Large intestine (tissue), 3 donors: ENCODE data around the gene OXER1. TPM values are rescaled to one million over a fixed set of nuclear protein-coding genes. Genes with fewer than 3 reads are reported as not detected.

ENCODE experiments used
- DNase-seq, 2 donors: peaks; one replicate each; pipeline versions ENCODE4 v3.0.0 to v3.0.0-alpha.2; 2013
- H3K27ac ChIP-seq: one replicate; pipeline ENCODE4 v1.5.1; 2013; ENCODE audit warnings: low read length
- H3K27me3 ChIP-seq: 2 replicates; pipeline ENCODE4 v1.6.1; 2013; ENCODE audit warnings: low read length; ENCODE audit not compliant: control insufficient read depth, insufficient read depth
- H3K36me3 ChIP-seq: 2 replicates; pipeline ENCODE4 v1.6.1; 2013; ENCODE audit warnings: low read length; ENCODE audit not compliant: control insufficient read depth, insufficient read depth
- H3K4me1 ChIP-seq: one replicate; pipeline ENCODE4 v1.6.1; 2013; ENCODE audit warnings: low read length; ENCODE audit not compliant: control insufficient read depth, insufficient read depth
- H3K4me3 ChIP-seq: one replicate; pipeline ENCODE4 v1.5.1; 2013; ENCODE audit warnings: low read length
- H3K9me3 ChIP-seq: one replicate; pipeline ENCODE4 v1.6.1; 2013; ENCODE audit warnings: mild to moderate bottlenecking, low read depth, low read length, moderate library complexity; ENCODE audit not compliant: control insufficient read depth
- WGBS: methylation state at CpG from one replicate; pipeline ENCODE4 v1.1.5; 2013; ENCODE audit warnings: low lambda C conversion rate; ENCODE audit not compliant: insufficient coverage; 5-methylcytosine and 5-hydroxymethylcytosine counted together
- polyA plus RNA-seq: library from polyadenylated mRNA; unstranded; fragments of 120-200 nt; gene quantifications from one replicate; pipeline ENCODE4 v1.2.1, GENCODE V29; 2013

The OXER1 gene
- polyA plus RNA-seq, 1 donor = 12.2 TPM

DNA sequence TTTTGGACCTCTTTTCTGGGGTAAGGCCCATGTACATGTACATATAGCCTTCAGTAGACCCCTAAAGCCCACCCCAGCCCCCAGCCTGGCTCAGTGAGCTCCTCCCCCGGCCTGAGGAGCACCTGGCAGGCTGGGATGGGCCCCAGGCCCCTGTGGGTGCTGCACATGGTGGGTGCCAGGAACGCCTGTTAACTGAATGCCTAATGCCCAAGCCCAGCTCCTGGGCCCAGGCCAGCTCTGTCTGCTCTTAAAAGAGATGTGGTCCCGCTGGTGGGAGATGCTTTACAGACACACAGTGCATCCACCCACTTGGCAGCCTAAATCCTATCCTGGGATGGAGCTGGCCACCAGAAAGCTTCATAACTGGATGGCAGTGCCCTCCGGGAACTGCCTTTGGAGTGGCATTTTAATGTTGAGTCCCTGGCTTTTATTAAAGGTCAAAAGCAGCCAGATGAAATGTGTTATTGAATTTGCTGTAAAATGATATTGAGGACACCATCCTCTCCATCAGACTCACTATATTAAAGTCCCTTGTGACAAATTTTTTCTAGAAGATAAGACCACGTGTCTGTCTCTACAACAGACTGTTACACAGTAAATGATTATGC is 7.7 kb upstream of the OXER1 start:
- H3K27me3 ChIP-seq = no peaks in the 10 kb centered on the region
- no peaks in the 10 kb centered on the region for H3K4me1 ChIP-seq
- DNase-seq = no peak

DNA sequence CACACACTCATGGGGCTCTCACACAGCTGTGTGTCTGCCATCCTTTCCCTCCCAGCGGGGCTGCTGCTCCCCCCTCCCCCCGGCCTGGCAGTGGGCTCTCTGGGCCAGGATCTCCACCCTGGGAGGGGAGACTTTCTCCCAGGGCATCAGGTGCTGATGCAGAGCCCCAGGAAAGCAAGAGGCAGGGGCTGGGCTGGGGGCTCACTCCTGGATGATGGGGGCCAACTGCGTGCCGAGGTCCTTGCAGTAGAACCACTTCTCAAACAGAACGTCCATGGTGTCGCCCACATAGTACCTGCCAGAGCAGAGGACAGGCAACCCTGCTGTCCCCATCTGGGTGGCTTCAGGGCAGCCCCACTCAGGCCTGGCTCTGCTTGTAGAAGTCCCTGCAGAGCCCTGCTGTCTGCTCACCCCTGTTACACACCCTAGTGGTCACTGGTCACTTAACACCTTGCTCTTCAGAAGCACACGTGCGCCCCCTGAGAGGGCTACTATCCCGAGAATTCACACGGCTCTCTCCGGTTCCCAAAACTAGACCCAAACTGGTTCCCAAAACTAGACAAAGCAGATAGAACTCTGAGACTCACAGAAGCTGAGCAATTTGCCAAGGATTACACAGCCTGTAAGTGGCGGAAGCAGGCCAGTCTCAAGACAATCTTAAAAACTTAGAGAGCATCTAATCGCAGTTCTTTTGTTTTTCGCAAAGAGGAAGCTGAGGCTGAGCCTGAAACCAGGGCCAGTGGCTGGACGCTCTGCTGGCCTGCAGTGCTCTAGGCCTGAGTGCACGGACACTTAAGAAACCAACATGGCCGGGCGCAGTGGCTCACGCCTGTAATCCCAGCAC is 6.6 kb upstream of the OXER1 start:
- WGBS = no CpG with 5 or more reads among the region's 19 CpGs
- no peak for DNase-seq

More for the DNA sequence above, 7.7 kb upstream of the OXER1 start:
- WGBS = no CpG with 5 or more reads among the region's 5 CpGs
- H3K4me3 ChIP-seq = no peak overlapping the region
- peaks cover 5% of the 10 kb centered on the region for H3K36me3 ChIP-seq
- no peaks in the 10 kb centered on the region for H3K9me3 ChIP-seq
- no peak overlapping the region for H3K27ac ChIP-seq

DNA sequence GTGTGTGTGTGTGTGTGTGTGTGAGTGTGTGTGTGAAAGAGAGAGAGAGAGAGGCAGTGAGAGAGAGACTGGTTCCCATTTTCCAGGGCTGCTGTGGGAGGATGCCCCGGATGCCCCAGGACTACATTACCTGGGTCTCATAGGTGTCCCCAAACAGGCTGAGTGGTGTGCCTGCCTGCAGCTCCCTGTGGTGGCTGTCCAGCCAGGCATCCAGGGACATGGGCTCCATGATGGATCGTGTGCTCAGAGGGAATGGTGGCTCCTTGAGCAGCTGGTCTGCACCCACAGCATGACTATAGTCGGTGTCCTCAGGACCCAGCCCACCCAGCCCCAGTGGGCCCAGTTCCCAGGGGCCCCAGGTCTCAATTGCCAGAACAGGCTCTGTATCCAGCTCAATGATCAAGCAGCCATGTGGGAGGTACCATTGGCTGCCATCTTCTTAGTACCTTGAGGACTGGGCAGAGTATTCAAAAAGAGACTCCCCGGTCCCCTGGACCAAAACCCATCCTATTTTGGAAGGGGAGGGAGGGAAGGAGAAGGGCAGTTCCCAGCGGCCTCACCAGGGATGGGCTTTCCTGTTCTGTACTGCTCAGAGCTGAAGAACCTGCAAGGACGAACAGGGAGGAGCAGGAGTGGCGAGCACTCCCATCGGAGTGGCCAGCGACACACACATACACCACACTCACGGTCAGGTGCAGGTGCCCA is 5.8 kb upstream of the OXER1 start:
- WGBS = no CpG with 5 or more reads among the region's 10 CpGs
- no peak for DNase-seq
- no peak overlapping the region for H3K27ac ChIP-seq

More for the DNA sequence above, 6.6 kb upstream of the OXER1 start:
- Histone ChIP-seq H3K9me3 (no peaks in the 10 kb centered on the region), H3K4me3 (no peak overlapping the region), H3K4me1 (no peaks in the 10 kb centered on the region), H3K27me3 (no peaks in the 10 kb centered on the region), H3K27ac (no peak overlapping the region), H3K36me3 (peaks cover 5% of the 10 kb centered on the region)

DNA sequence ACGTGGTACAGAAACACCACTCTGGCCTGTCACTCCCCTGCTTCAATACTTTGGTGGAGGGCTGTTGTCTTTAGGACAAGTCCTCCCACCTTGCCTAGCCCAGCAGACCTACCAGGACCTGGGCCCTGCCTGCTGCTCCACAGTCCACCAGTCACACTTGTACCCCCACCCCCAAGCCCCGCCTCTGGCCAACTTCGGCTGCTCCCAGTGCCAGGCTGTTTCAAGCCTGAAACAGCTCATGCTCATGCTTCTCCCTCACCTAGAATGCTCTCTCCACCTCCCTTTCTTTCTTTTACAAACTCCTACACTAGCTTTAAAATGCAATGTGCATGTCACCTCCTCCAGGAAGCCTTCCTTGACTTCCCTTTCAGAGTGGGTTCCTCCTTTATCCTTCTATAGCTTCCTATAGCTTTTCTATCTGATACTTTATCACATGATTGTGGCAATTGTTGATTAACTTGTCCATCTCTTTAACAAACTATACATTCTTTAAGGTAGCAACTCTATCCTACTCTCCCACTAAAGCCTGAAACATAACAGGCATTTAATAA is 4.8 kb upstream of the OXER1 start:
- Histone ChIP-seq H3K36me3 (peaks cover 5% of the 10 kb centered on the region), H3K4me1 (no peaks in the 10 kb centered on the region), H3K27me3 (no peaks in the 10 kb centered on the region), H3K9me3 (no peaks in the 10 kb centered on the region), H3K4me3 (no peak overlapping the region), H3K27ac (no peak overlapping the region)
- WGBS = no CpG with 5 or more reads among the region's 3 CpGs
- DNase-seq = no peak

More for the DNA sequence above, 5.8 kb upstream of the OXER1 start:
- no peaks in the 10 kb centered on the region for H3K4me1 ChIP-seq
- no peaks in the 10 kb centered on the region for H3K9me3 ChIP-seq
- H3K36me3 ChIP-seq = peaks cover 5% of the 10 kb centered on the region
- H3K27me3 ChIP-seq = no peaks in the 10 kb centered on the region
- no peak overlapping the region for H3K4me3 ChIP-seq

DNA sequence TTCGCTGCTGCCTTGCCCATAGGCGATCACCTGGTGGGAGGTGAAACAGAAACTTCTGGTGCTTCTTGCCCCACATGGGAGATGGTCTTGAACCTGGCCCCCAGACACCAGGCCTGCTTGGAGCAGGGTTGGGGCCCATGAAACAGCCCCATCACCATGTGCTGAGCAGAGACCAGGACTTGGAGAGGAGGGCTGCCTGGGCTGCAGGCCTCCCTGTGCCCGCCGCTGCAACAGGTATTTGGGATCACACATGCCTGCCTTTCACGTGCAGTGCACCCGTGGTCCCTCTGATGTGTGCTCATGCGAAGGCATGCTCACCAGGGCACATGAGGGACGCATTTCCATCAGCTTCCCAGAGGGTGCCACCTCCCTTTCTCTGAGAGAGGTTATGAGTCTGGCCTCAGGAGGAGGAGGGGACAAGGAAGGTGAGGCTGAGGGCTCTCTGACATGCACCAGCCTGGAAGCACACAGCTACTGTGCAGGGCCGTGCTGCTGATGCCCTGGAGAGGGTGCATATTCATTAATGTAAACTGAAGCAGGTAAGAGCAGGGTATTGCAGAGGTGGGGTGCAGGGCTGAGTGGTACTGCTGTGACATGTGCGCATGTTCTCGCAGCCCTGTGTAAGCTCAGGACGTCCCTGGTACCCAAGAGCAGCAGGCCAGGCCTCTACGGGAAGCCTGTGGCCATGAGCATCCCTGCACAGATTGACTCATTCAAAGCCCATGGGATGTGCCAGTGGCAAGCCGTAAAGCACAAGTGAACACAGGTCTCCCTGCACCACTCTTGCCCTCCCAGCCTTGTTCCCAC is 4.2 kb upstream of the OXER1 start:
- no peak overlapping the region for H3K4me3 ChIP-seq
- H3K27me3 ChIP-seq = no peaks in the 10 kb centered on the region
- H3K27ac ChIP-seq = no peak overlapping the region
- no peaks in the 10 kb centered on the region for H3K4me1 ChIP-seq
- H3K36me3 ChIP-seq = peaks cover 3% of the 10 kb centered on the region
- no peak for DNase-seq
- no CpG with 5 or more reads among the region's 14 CpGs for WGBS
- no peaks in the 10 kb centered on the region for H3K9me3 ChIP-seq

DNA sequence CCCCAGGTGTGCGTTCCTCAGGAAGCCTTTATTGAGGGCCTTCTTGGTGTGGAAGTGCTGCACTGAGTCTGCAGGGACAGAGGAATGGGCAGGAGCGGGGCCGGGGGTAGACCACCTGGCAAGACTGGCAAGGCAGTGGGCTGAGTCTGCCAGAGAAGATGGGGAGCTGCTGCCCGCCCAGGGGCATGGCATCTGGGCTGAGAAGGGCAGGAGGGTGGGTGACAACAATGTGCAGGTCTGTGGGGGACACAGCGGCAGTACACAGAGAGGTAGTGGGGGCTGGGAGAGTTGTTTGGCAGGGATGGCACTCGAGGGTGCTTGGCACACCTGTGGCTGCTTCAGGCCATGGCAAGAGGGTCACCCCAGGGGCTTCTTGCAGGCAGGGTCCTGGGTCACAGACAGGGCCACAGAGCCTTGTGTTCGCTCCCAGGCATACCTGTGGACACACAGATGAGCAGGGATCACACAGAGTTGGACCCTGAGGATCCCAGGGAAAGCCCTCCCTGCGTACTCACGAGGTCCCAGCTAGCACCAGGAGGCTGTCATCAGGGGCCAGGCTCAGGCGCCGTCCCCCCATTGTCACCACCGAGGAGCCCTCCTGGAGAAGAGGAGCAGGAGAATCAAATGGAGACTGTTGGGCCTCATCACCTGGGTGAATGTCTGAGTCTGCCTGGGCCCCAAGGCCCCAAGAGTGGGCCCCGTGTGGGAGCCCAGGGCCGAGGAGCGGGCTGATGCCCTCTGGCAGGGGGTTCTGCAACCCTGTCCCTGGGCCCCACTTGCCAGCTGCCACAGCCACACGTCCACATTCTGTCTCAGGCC is 3.4 kb upstream of the OXER1 start:
- Histone ChIP-seq H3K27me3 (no peaks in the 10 kb centered on the region), H3K27ac (no peak overlapping the region), H3K4me1 (no peaks in the 10 kb centered on the region), H3K36me3 (no peaks in the 10 kb centered on the region), H3K4me3 (no peak overlapping the region), H3K9me3 (no peaks in the 10 kb centered on the region)
- no CpG with 5 or more reads among the region's 16 CpGs for WGBS
- no peak for DNase-seq

DNA sequence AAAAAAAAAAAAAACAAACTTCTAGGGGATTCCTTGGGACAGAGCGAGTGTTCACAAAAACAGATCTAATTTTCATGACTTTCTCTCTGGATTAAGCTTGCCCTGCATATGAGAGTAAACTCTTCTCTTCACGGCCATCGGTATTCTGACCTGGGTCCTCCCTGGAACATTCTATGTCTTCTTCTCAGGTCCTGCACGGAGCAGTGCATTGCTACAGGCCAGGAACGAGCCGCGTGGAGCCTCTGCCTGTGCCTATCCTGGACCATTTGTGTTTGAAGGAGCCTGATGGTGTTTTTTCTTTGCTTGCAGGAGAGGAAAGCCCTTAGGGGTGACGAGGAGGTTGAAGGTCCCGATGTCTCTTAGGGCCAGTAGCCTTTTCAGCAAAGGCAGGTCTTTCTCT is 1.8 kb upstream of the OXER1 start:
- no peak for DNase-seq
- H3K9me3 ChIP-seq = no peaks in the 10 kb centered on the region
- no peaks in the 10 kb centered on the region for H3K27me3 ChIP-seq
- H3K4me1 ChIP-seq = no peaks in the 10 kb centered on the region
- WGBS = no CpG with 5 or more reads among the region's 9 CpGs
- H3K4me3 ChIP-seq = no peak overlapping the region
- no peak overlapping the region for H3K27ac ChIP-seq
- no peaks in the 10 kb centered on the region for H3K36me3 ChIP-seq

DNA sequence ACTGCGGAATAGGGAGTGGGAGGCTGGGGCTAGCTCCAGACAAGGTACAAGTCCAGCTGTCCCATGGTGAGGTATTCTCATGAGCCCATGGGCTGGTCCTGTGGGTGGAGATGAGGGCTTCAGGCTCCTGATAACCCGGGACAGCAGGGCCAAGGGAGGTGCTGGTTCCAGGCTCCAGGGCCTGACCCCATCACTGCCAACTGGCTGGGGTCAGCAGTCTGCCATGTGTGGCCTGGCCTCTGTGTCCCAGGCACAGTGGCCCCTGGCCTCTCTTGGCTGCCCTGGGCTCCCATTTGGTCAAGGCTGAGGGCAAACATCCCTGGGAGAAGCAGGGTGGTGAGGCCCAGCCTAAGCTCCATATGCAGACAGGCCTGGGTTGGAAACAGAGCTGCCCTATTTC is 966 bp upstream of the OXER1 start:
- Histone ChIP-seq H3K27ac (no peak overlapping the region), H3K36me3 (peaks cover 2% of the 10 kb centered on the region)
- WGBS = no CpG with 5 or more reads among the region's 2 CpGs

More for the DNA sequence above, 966 bp upstream of the OXER1 start:
- no peak for DNase-seq
- Histone ChIP-seq H3K4me3 (no peak overlapping the region), H3K9me3 (no peaks in the 10 kb centered on the region), H3K27me3 (no peaks in the 10 kb centered on the region), H3K4me1 (no peaks in the 10 kb centered on the region)
